Stomach (tissue), 9 donors: Measurements from ENCODE around the gene CUL4A. TPM values are rescaled to one million over a fixed set of nuclear protein-coding genes. Genes with fewer than 3 reads are reported as not detected.

Source experiments
- DNase-seq, 2 donors: peaks; one replicate each; pipeline versions ENCODE4 v3.0.0 to v3.0.0-alpha.2; 2013 to 2019
- H3K27ac ChIP-seq, 5 donors: fragments of 200-600 bp in 4 of 5; sonication (generic) in 4 of 5; one replicate each; pipeline ENCODE4 v1.5.1; 2013 to 2019; ENCODE audit warnings: mild to moderate bottlenecking in 1 of 5, moderate library complexity in 1 of 5
- H3K27me3 ChIP-seq, 3 donors: fragments of 200-600 bp; sonication (generic); one replicate each; pipeline ENCODE4 v1.5.1; 2017 to 2019; ENCODE audit warnings: mixed run types in 1 of 3
- H3K36me3 ChIP-seq, 4 donors: fragments of 200-600 bp; sonication (generic); 1 replicate in 3 of 4; 2 replicates in 1 of 4; pipeline ENCODE4 v1.5.1; 2016 to 2019
- H3K4me1 ChIP-seq, 4 donors: fragments of 200-600 bp; sonication (generic); one replicate each; pipeline ENCODE4 v1.5.1; 2016 to 2019
- H3K4me3 ChIP-seq, 4 donors: fragments of 200-600 bp; sonication (generic) in 3 of 4; one replicate each; pipeline ENCODE4 v1.5.1; 2016 to 2019; ENCODE audit warnings: mild to moderate bottlenecking in 1 of 4
- H3K9me3 ChIP-seq, 4 donors: fragments of 200-600 bp; sonication (generic); one replicate each; pipeline ENCODE4 v1.5.1; 2016 to 2019
- CTCF ChIP-seq, 7 experiments: fragments of 450-650 bp in 4 of 7; fragments of 200-600 bp in 3 of 7; sonication (generic) in 3 of 7; IDR thresholded peaks; one replicate each; pipeline ENCODE4 v1.5.1; 2016 to 2019; ENCODE audit warnings: antibody characterized with exemption in 7 of 7, control low read depth in 2 of 7, mild to moderate bottlenecking in 1 of 7
- EP300 ChIP-seq: sonication (generic); formaldehyde crosslinking; IDR thresholded peaks from one replicate; pipeline ENCODE4 v1.6.1; 2017; ENCODE audit warnings: antibody characterized with exemption
- POLR2A ChIP-seq, 4 donors: fragments of 450-650 bp; IDR thresholded peaks; one replicate each; pipeline ENCODE4 v1.6.1; 2016; ENCODE audit warnings: antibody characterized with exemption in 4 of 4, control low read depth in 2 of 4, mild to moderate bottlenecking in 1 of 4, moderate library complexity in 1 of 4
- POLR2AphosphoS5 ChIP-seq, 3 donors: sonication (generic); formaldehyde crosslinking; IDR thresholded peaks; one replicate each; pipeline ENCODE4 v1.6.1; 2016; ENCODE audit warnings: antibody characterized with exemption in 3 of 3
- WGBS, 5 donors: extraction: QIAGEN DNeasy Blood & Tissue Kit in 3 of 5; methylation state at CpG; one replicate each; pipeline versions ENCODE4 v1.1.5 to v1.1.7; 2013 to 2018; 5-methylcytosine and 5-hydroxymethylcytosine counted together
- intact Hi-C: fragments of 100-400 bp; cut with DNase I; formaldehyde crosslinking; loops from one replicate; pipeline ENCODE4 v1.15.1; 2023; ENCODE audit warnings: low total_unique reads
- polyA plus RNA-seq, 3 donors: library from polyadenylated mRNA; stranded (reverse); fragments of 200-250 nt; gene quantifications; one replicate each; pipeline ENCODE4 v1.2.3, GENCODE V29; 2013
- total RNA-seq, 5 donors: library from RNA; depleted of rRNA; stranded (reverse); fragments of >200 nt; gene quantifications; one replicate each; pipeline versions ENCODE4 v1.1.0 to v1.2.3, GENCODE V29; 2014 to 2016
- donor health status: healthy with polysubstance abuse.
- donor health status: Bipolar disorder and iron deficiency.
- donor health status: healthy.

Gene CUL4A
- total and polyA plus RNA-seq, 8 donors = 24.4 to 153 (median 108) TPM

GRCh38 chr13:113183450-113184129 is 25.8 kb upstream of the CUL4A start:
- no peak overlapping the region for H3K4me3 ChIP-seq
- no peaks in the 10 kb centered on the region for H3K9me3 ChIP-seq
- H3K27ac ChIP-seq = no peak overlapping the region
- no peaks in the 10 kb centered on the region for H3K4me1 ChIP-seq
- no peaks in the 10 kb centered on the region for H3K27me3 ChIP-seq
- DNase-seq = no peak
- WGBS, 5 donors = 56 to 70% (median 70%) methylated on average over 14 of the region's 14 CpGs
- peaks cover 29 to 96% (median 79%) of the 10 kb centered on the region in 4 donors for H3K36me3 ChIP-seq
- intact Hi-C loops = no loop called here
- TF ChIP-seq POLR2A (IDR thresholded peaks at IDR 0.05) (no peak), CTCF (IDR thresholded peaks at IDR 0.05) (no peak), POLR2AphosphoS5 (IDR thresholded peaks at IDR 0.05) (no peak), EP300 (no peak)

DNA sequence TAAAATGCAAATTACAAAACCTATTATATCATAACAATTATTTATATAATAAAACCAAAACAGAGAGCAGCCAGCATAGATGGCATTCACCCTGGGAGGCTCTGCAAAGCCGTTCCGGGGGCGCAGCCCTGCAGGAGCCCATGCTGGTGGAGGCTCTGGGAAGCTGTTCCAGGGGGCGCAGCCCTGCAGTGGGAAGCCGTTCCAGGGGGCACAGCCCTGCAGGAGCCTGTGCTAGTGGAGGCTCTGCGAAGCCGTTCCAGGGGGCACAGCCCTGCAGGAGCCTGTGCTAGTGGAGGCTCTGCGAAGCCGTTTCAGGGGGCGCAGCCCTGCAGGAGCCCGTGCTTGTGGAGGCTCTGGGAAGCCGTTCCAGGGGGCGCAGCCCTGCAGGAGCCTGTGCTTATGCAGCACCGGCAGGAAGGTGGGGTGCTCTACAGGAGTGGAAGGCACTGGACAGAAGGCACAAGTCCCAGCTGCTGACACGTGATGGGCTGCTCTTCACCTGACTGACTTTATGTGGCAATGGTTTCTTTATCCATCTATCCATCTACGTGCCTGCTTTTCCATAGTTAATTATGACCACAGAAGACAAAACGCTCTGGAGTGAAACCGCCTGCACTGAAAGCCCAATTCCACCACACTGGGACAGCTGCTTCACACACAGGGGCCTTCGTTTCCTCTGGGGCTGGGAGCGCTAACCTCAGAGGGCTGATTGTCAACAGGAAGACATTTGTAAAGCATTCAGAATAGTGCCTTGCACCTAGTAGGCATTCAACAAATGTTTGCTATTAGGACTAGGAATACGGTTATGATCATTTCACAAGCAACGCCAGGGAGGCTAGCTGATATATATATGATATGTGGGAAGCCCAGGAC is 24.6 kb upstream of the CUL4A start:
- DNase-seq = no peak
- peak overlapping the region in 1 of 4 donors; percentile 2 for H3K4me3 ChIP-seq
- H3K36me3 ChIP-seq = peaks cover 19 to 96% (median 79%) of the 10 kb centered on the region in 4 donors
- no peak overlapping the region for H3K27ac ChIP-seq
- WGBS, 5 donors = 84 to 89% (median 86%) methylated on average over 14 to 22 of the region's 22 CpGs
- TF ChIP-seq POLR2AphosphoS5 (IDR thresholded peaks at IDR 0.05) = no peak
- TF ChIP-seq CTCF (IDR thresholded peaks at IDR 0.05) = no peak
- TF ChIP-seq POLR2A (IDR thresholded peaks at IDR 0.05) = no peak
- no peak for TF ChIP-seq EP300
- no peaks in the 10 kb centered on the region for H3K27me3 ChIP-seq
- intact Hi-C loops = no loop called here
- H3K9me3 ChIP-seq = no peaks in the 10 kb centered on the region
- no peaks in the 10 kb centered on the region for H3K4me1 ChIP-seq

DNA sequence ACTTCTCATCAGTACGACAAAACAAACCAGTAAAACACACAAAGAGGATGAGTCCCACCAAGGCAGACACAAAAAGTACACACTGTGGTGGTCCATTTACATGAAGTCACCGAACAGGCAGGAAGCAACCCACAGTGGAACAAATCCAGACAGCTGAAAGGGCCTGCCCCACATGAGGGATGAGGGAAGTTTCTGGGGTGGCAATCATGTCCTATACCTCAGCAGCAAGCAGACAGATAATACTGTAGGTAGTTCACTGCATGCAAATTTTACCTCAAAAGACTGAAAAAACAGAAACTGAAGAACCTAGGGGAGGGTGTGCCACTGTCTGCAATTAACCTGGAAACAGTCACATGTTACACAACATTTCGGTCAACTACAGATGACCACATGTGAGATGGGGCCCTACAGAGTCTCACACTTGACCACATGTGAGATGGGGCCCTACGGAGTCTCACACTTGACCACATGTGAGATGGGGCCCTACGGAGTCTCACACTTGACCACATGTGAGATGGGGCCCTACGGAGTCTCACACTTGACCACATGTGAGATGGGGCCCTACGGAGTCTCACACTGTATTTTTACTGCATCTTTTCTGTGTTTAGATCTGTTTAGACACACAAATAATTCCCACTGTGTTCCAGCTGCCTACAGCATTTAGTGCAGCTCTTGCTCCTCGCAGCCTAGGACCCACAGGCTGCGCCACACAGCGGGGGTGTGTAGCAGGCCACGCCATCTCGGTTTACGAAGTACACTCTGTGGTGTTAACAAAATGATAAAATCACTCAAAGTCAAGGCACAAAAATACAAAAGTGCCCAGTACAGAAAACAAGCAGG is 23.1 kb upstream of the CUL4A start:
- peaks cover 13 to 96% (median 78%) of the 10 kb centered on the region in 4 donors for H3K36me3 ChIP-seq
- H3K9me3 ChIP-seq = no peaks in the 10 kb centered on the region
- no peaks in the 10 kb centered on the region for H3K27me3 ChIP-seq
- WGBS, 5 donors = 74 to 79% (median 76%) methylated on average over 12 to 13 of the region's 13 CpGs
- DNase-seq = no peak
- no peak for TF ChIP-seq POLR2AphosphoS5 (IDR thresholded peaks at IDR 0.05)
- TF ChIP-seq EP300 = no peak
- no peak for TF ChIP-seq CTCF (IDR thresholded peaks at IDR 0.05)
- TF ChIP-seq POLR2A (IDR thresholded peaks at IDR 0.05) = no peak
- no peaks in the 10 kb centered on the region for H3K4me1 ChIP-seq
- peak overlapping the region in 4 of 5 donors; percentile 5 to 55 (median 33) for H3K27ac ChIP-seq
- no peak overlapping the region for H3K4me3 ChIP-seq
- intact Hi-C loops = no loop called here

DNA sequence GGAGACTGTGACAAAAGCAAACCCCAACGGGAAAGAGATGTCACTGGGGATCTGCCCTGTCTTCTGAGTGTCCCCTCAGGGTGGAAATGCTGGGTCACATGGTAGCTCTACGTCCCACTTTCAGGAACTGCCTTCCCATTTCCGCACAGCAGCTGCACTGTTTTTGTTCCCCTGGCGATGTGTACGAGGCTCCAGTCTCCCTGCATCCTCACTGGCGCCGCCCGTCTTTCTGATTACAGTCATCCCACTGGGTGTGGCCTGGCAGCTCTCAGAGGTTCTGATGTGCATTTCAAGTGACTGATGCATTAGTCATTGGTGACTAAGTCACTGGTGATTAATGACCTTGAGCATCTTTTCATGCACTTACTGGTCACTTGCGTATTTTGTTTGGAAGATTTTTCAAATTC is 22.1 kb upstream of the CUL4A start:
- no peaks in the 10 kb centered on the region for H3K9me3 ChIP-seq
- TF ChIP-seq CTCF (IDR thresholded peaks at IDR 0.05) (no peak), POLR2AphosphoS5 (IDR thresholded peaks at IDR 0.05) (peak in 2 of 3 donors; percentile 29 to 82)
- intact Hi-C loops = no loop called here
- H3K36me3 ChIP-seq = peaks cover 13 to 96% (median 79%) of the 10 kb centered on the region in 4 donors
- WGBS, 5 donors = 56 to 66% (median 62%) methylated on average over 9 of the region's 9 CpGs
- H3K4me3 ChIP-seq = no peak overlapping the region
- DNase-seq = peak in 1 of 2 donors; percentile 72
- no peaks in the 10 kb centered on the region for H3K27me3 ChIP-seq
- H3K4me1 ChIP-seq = no peaks in the 10 kb centered on the region
- H3K27ac ChIP-seq = peak overlapping the region; percentile 5 to 55 (median 47)
